PC-3 (cell line): ENCODE measurements around the gene ICA1L.
"Not testable (repeated sequence)": the region's sequence is repeated elsewhere in the genome, so short reads cannot be mapped to it uniquely, and the experiment has no call there.

Experiments used
- CTCF ChIP-seq: fragments of 300-600 bp; sonication (generic); conservative IDR thresholded peaks from 2 replicates; pipeline ENCODE4 v1.5.1; 2017; ENCODE audit warnings: antibody characterized with exemption, low read depth, mild to moderate bottlenecking, low read length
- EZH2 ChIP-seq: fragments of 300-600 bp; sonication (generic); IDR thresholded peaks from one replicate; pipeline ENCODE4 v1.6.1; 2017; ENCODE audit warnings: antibody characterized with exemption, mild to moderate bottlenecking, low read length; ENCODE audit not compliant: unreplicated experiment

- not testable (repeated sequence) for TF ChIP-seq EZH2, CTCF
These were observed 38.7 kb upstream of the ICA1L start for GRCh38 chr2:202910250-202910649.
